ENCODE data around the gene JUND.

DNA sequence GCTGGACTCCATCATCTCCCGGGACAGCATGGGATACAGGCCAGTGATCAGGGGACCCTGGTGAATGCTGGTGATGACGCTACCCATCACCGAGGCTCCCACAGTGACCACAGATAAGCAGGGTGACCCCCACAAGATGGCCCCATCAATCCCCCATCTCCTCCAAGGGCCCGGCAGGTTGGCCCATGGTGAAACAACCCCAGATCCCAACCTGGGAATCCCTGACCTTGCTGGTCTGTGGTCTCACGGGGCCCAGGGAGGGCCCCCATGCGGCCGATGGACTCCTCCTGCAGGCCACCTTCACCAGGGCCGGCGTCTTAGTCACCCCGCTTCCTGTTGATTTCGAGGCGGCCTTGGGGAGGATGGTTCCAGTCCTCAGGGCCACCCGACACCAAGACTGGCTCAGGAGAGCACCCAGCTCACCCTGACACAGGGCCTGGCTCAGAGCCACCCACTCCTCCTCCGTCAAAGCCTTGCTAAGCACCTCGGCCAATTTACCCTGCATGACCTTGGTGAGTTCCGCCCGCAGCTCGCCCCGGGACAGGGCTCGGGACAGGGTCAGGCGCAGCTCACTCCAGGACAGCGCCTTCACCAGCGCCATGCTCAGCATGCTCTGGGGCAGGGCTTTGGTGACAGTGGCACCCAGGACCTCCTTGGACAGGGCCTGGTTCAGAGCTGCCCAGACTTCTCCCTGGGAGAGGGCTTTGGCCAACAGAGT, 17.1 kb downstream of the JUND start:
- TF ChIP-seq, protein P1, sequence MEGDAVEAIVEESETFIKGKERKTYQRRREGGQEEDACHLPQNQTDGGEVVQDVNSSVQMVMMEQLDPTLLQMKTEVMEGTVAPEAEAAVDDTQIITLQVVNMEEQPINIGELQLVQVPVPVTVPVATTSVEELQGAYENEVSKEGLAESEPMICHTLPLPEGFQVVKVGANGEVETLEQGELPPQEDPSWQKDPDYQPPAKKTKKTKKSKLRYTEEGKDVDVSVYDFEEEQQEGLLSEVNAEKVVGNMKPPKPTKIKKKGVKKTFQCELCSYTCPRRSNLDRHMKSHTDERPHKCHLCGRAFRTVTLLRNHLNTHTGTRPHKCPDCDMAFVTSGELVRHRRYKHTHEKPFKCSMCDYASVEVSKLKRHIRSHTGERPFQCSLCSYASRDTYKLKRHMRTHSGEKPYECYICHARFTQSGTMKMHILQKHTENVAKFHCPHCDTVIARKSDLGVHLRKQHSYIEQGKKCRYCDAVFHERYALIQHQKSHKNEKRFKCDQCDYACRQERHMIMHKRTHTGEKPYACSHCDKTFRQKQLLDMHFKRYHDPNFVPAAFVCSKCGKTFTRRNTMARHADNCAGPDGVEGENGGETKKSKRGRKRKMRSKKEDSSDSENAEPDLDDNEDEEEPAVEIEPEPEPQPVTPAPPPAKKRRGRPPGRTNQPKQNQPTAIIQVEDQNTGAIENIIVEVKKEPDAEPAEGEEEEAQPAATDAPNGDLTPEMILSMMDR (IDR thresholded peaks at IDR 0.05) = no peak
- TF ChIP-seq POLR2A (IDR thresholded peaks at IDR 0.05) (no peak), POLR2AphosphoS5 (IDR thresholded peaks at IDR 0.05; ENCODE audit: insufficient read depth in 1 of 2, low read depth in 1 of 2) (no peak)
